Ramos (cell line): ENCODE measurements around the gene SMARCD3.

Source experiments
- in situ Hi-C: fragments of 300-500 bp; cut with MboI; formaldehyde crosslinking; loops from one replicate; pipeline ENCODE4 v1.14.3; 2022; ENCODE audit warnings: low sequenced_read_pairs; ENCODE audit not compliant: unreplicated experiment

SMARCD3 gene

GRCh38 chr7:151248346-151249033, at the start of gene SMARCD3:
SMARCD3 (minus strand) TSS chr7:151248694; CDS start chr7:151248562, 132 bp downstream.
- in situ Hi-C loops, result no loop called here

GRCh38 chr7:151296202-151296992, 47.9 kb upstream of the SMARCD3 start:
- in situ Hi-C loops, result no loop called here

GRCh38 chr7:151292850-151293249, 44.4 kb upstream of the SMARCD3 start:
- in situ Hi-C loops, result no loop called here

GRCh38 chr7:151291206-151291605, 42.7 kb upstream of the SMARCD3 start:
- in situ Hi-C loops, result no loop called here

GRCh38 chr7:151290355-151290760, 41.9 kb upstream of the SMARCD3 start:
- in situ Hi-C loops, result no loop called here

GRCh38 chr7:151289891-151290290, 41.4 kb upstream of the SMARCD3 start:
- in situ Hi-C loops, result no loop called here

GRCh38 chr7:151286148-151286547, 37.7 kb upstream of the SMARCD3 start:
- in situ Hi-C loops, result no loop called here

GRCh38 chr7:151283302-151283701, 34.8 kb upstream of the SMARCD3 start:
- in situ Hi-C loops, result no loop called here

- in situ Hi-C loops, result no loop called here
These were observed 33.6 kb upstream of the SMARCD3 start for GRCh38 chr7:151282111-151282510.

GRCh38 chr7:151281686-151282085, 33.2 kb upstream of the SMARCD3 start:
- in situ Hi-C loops, result no loop called here

- in situ Hi-C loops, result no loop called here
These were observed 32.0 kb upstream of the SMARCD3 start for GRCh38 chr7:151280388-151281019.

- in situ Hi-C loops, result no loop called here
These were observed 31.4 kb upstream of the SMARCD3 start for GRCh38 chr7:151279868-151280267.

- in situ Hi-C loops, result no loop called here
These were observed 30.5 kb upstream of the SMARCD3 start for GRCh38 chr7:151278949-151279348.

- in situ Hi-C loops, result no loop called here
These were observed 29.1 kb upstream of the SMARCD3 start for GRCh38 chr7:151277631-151278030.

- in situ Hi-C loops, result no loop called here
These were observed 28.4 kb upstream of the SMARCD3 start for GRCh38 chr7:151276666-151277590.

- in situ Hi-C loops, result no loop called here
These were observed 27.5 kb upstream of the SMARCD3 start for GRCh38 chr7:151275813-151276577.

- in situ Hi-C loops, result no loop called here
These were observed 26.7 kb upstream of the SMARCD3 start for GRCh38 chr7:151274936-151275812.

GRCh38 chr7:151274396-151274795, 25.9 kb upstream of the SMARCD3 start:
- in situ Hi-C loops, result no loop called here
